CD4-positive, alpha-beta T cell treated with Interleukin-17A for 1 hour (primary cell): ENCODE data around the gene IQGAP2.

Source experiments
- DNase-seq: peaks from one replicate; pipeline ENCODE4 v3.0.0-alpha.2; 2020

The IQGAP2 gene

GRCh38 chr5:76693141-76693540 is 290.1 kb downstream of the IQGAP2 start:
- no peak for DNase-seq

GRCh38 chr5:76694317-76694716 is 291.2 kb downstream of the IQGAP2 start:
- DNase-seq: no peak

DNA sequence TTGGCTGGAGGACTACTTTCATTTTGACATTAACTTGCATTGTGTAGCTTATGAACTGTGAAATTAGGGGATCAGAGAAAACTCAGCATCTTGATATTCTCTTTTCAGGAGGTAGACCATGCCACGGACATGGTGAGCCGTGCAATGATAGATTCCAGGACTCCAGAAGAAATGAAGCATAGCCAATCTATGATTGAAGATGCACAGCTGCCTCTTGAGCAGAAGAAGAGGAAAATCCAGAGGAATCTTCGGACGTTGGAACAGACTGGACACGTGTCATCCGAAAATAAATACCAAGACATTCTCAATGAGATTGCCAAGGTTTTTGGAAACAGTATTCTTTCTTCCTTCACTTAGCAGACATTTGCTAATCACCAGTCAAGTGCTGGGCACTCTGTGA is 292.3 kb downstream of the IQGAP2 start:
- no peak for DNase-seq

DNA sequence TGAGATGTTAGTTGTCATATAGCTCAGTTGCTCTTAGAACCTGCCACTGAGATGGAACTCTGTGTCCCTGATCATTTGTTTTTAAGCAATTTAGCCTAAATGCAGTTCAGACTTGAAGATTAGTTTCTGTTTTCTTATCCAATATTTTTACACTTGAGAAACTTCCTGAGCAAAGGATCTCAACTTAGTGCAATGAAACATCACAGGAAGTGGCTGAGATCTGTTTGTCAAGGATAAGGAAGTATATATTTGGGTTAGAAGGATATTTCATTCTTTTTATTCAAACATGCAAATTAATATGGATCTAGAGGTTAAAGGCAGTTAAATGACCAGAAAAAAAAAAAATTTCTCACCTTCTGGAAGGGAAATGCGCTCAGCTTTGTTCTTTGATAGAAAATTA is 293.2 kb downstream of the IQGAP2 start:
- no peak for DNase-seq

DNA sequence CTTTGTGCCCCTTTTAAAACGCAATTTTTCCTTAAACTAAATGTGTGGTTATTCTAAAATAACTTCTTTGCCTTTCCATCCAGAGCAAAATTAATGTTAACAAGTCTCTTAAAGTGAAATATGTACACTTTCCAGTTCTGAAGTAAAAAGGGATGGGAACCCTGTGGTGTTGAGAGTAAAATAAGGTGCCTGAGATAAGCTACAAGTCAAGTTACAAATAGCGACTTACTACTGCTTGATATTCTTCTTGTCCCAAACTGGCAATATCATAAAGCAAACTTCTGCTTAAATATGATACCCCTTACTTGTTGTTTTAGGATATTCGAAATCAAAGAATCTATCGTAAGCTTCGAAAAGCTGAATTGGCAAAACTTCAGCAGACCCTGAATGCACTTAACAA is 294.6 kb downstream of the IQGAP2 start:
- DNase-seq: no peak

- DNase-seq: no peak
Observed at GRCh38 chr5:76700571-76700970, 297.5 kb downstream of the IQGAP2 start.

DNA sequence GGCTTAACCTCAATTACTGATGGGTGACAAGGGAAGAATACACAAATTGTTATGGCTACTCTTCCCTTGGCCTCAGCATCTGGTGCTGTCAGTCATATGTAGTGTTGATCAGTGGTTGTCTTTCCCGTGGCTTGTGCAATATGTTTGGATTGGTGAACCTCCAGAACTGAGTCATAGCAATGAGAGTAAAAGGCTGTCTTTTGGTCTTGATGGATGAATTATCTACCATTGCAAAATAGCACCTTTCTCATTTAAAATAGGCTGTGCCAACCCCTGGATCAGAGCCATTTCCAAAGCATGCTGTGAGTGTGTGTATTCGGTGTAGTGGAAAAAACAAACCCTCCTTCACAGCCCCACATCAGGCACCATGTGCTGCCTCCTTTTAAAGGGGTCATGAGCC is 298.2 kb downstream of the IQGAP2 start:
- no peak for DNase-seq

DNA sequence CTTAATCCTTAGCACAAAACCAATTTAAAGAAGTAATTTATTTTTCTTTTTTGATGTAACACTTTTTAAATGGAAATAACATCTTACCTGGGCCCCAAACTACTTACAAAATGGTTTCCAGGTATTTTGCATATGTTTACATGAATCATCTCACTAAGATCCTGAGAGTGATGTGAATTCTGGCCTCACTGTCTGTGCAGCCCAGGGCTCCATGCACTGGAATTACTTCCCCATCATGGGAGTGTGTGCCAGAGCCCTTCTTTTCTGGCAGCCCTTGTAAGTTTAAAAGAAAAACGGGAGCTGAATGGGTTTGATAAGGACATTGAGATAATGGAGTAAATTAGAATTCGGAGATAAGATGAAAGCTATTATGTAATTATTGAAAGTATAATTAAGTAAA is 300.6 kb downstream of the IQGAP2 start:
- DNase-seq: no peak

DNA sequence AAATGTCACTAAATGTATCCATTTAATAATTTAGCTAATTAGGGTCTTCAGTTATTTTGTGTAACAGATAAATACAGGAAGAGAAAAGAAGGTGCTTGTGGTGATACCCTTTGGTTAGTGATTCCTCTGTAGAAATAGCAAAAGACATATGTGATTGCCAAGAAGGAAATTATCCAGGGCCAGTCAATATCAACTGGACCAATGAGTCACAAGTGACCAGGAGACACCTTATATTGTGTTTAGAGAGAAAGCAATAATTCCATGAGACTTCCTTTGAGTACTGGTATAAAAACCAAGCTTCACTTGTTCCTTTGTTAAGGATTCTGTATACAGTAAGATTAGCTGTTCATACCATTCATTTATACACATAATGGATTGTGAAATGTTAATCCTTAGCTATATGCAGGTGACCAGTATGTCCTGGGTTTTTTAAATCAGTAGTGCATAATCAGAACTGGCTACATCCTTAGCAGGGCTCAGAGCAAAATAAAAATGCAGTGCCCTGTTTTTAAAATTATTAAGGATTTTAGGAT is 301.1 kb downstream of the IQGAP2 start:
- no peak for DNase-seq

GRCh38 chr5:76705574-76705973 is 302.5 kb downstream of the IQGAP2 start:
- DNase-seq: no peak

DNA sequence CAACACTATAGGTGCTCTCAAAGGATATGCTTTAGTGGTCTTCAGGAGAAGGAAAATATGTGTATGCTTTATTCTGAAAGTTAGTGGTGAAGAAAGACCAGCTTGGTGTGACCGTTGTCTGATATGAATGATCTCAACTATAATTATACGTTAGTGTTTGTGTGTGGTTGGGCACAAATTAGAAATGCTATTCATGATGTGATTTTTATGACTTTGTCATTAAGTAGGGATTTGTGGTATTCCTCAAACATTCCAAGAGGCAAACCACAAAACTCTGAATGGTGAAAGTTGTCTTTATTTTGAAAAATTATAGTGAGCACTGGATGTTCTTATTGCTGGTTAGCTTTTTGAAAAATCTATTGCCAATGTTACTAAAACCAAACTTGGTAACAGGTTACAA is 306.7 kb downstream of the IQGAP2 start:
- DNase-seq: no peak

GRCh38 chr5:76710991-76711390 is 307.9 kb downstream of the IQGAP2 start:
- DNase-seq: no peak

DNA sequence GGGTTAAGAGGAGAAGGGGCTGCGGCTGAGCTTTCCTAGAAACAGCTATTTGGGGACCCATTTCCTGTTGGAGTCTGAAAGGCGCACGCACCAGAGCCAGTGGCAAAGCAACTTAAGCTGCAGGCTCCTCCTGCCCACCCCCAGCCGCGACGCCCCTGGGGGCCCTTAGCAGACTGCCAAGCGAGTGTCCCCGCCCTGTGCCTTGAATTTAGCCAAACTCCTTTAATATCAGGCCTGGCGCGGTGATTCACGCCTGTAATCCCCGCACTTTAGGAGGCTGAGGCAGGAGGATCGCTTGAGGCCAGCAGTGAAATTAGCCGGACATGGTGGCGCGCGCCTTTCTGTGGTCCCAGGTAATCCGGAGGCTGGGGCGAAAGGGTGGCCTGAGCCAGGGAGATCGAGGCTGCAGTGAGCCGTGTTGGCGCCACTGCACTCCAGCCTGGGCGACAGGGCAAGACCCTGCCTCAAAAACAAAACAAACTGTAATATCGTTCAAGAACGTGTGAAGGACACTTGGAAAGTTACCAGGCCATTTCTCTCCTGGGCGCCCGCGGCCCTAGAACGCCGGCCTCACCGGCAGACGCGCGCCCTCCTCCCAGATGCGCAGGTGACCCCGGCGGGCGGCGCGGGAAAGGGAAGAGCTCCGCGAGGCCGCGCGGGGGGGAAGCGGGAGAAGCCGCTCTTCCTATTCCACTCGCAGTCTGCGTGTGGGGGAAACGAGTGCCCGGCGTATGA is 311.8 kb downstream of the IQGAP2 start:
- DNase-seq: no peak

- no peak for DNase-seq
Observed at GRCh38 chr5:76715486-76715735, 312.3 kb downstream of the IQGAP2 start.

DNA sequence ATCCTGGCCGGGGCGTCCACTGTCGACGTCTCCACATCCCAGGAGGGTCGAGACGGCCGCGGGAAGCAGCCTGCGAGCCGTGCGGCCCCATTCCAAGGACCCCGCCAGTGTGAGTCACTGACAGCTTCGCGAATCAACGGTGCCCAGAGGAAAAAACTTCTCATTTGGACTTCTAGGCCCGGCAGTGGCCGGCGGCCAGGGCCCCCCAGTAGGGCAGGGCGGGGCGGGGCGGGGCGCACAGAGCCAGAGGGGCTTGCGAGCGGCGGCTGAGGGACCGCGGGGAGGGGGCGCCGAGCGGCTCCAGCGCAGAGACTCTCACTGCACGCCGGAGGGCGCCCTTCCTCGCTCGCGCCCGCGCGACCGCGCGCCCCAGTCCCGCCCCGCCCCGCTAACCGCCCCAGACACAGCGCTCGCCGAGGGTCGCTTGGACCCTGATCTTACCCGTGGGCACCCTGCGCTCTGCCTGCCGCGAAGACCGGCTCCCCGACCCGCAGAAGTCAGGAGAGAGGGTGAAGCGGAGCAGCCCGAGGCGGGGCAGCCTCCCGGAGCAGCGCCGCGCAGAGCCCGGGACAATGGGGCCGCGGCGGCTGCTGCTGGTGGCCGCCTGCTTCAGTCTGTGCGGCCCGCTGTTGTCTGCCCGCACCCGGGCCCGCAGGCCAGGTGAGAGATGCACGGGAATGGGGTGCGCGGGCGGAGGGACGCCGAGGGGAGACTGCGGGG is 312.8 kb downstream of the IQGAP2 start, which contains the start of gene F2R:
Gene F2R, plus strand, starts transcription at position 391 of the 720 bp plus-strand sequence. Its CDS starts 182 bp downstream, at position 573.
- peak; percentile 65 for DNase-seq

GRCh38 chr5:76716456-76717157 is 313.5 kb downstream of the IQGAP2 start:
- DNase-seq: no peak

DNA sequence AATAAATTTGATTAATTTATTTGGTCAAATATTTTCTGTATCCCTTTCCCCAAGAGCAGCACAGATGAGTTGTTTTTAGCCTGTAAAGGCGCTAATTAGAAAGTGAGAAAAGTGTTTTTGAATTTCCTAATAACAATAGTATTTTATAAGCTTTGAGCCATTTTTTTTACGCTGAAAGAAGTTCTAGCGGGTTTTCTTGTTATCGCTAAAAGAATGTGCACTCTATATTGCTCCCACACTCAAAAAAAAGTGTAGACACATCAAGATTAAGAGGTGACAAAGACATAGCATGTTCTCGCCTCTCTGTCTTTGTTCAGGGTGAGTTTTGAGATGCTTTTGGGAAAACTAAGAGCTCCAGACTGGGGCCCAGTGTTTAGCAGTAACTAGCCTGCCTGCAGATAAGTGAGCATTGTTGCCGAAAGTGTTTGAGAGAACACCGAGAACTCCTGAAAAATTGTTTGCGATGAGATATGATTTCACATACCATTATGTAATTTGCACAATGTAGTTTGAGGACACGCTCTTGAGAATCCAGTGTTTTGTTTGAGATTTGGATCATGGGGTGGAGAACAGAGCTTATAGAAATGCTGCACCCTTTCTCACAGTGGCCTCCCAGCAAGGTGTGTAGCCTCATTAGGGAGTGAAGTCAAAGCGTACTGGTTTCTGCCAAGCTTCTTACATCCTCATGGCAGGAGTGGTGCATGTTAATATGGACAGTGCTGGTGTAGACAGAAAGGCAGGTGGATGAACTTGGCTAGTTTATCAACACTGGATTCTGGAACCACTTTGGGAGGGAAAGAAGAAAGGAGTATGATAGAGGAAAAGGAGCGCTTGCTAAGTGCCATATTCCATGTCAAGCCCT is 314.4 kb downstream of the IQGAP2 start:
- no peak for DNase-seq

- DNase-seq: no peak
Observed at GRCh38 chr5:76718381-76718832, 315.3 kb downstream of the IQGAP2 start.

- DNase-seq: no peak
Observed at GRCh38 chr5:76718880-76719279, 315.8 kb downstream of the IQGAP2 start.

DNA sequence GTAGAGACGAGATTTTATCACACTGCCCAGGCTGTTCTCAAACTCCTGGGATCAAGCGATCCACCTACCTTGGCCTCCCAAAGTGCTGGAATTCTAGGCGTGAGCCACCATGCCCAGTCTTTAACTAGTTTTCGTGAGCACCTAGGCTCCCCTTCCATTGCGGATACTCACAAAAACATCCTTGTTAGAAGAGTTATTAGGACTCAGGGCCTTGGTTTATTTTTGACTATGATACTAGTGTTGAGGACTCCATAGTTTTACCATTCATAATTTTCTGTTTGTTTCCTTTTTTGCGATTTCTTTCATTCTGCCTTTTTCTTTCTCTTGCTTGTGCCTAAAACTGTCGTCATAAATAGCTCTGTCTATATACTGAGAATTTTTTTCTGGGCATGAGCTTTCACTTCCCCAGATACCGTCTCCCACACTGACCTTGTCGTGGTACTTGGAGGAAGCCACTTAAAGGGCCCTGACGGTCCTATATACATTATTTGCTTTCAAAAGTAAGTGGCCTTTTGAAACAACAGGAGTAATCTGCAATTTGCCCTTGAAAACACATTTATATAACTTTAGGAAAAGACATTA is 318.0 kb downstream of the IQGAP2 start:
- no peak for DNase-seq

- no peak for DNase-seq
Observed at GRCh38 chr5:76723266-76723665, 320.2 kb downstream of the IQGAP2 start.

- DNase-seq: no peak
Observed at GRCh38 chr5:76723906-76724305, 320.8 kb downstream of the IQGAP2 start.
